Measurements from ENCODE around the gene TOR3A. TPM values are rescaled to one million over a fixed set of nuclear protein-coding genes. Genes with fewer than 3 reads are reported as not detected.

The TOR3A gene
- total RNA-seq, 1 experiment from 2014 or later = 27.0 TPM

GRCh38 chr1:179087665-179088064, 5.8 kb downstream of the TOR3A start:
- Histone ChIP-seq H3K4me1 (ENCODE audit: control insufficient read depth in 1 of 2, insufficient read depth in 2 of 2, low read length in 2 of 2) (peaks cover 0 to 11% of the 10 kb centered on the region in 2 experiments; a peak in 3 of 4 replicates), H4K20me1 (ENCODE audit: insufficient read depth) (no peaks in the 10 kb centered on the region), H3K27ac (ENCODE audit: low read depth, low read length) (no peak overlapping the region), H3K27me3 (ENCODE audit: insufficient read depth, low read length) (no peaks in the 10 kb centered on the region), H3K79me2 (ENCODE audit: insufficient read depth, low read length) (peaks cover 22% of the 10 kb centered on the region), H3K36me3 (ENCODE audit: control insufficient read depth in 1 of 2, insufficient read depth in 2 of 2, low read length in 2 of 2) (peaks cover 2 to 16% of the 10 kb centered on the region in 2 experiments; a peak in 2 of 4 replicates), H3K9me2 (ENCODE audit: insufficient read depth) (no peaks in the 10 kb centered on the region), H3K9me3 (ENCODE audit: control insufficient read depth in 1 of 2, insufficient read depth in 1 of 2, low read depth in 1 of 2, low read length in 2 of 2) (no peaks in the 10 kb centered on the region), H3K4me3 (replicated peaks in 1 of 2; ENCODE audit: low read depth in 1 of 2, low read length in 2 of 2) (no peak overlapping the region), H3K4me2 (ENCODE audit: low read length) (no peak overlapping the region), H2AFZ (ENCODE audit: low read depth, low read length, poor library complexity, severe bottlenecking) (no peak overlapping the region), H3K9ac (ENCODE audit: low read length) (no peak overlapping the region)
- POLR2A ChIA-PET = no interaction called here
- TF ChIP-seq CBX3 (IDR thresholded peaks at IDR 0.05; ENCODE audit: low read depth) = no peak
- no peak for TF ChIP-seq YY1 (IDR thresholded peaks at IDR 0.05; ENCODE audit: extremely low read depth, insufficient replicate concordance, low read depth, low read length)
- no peak for TF ChIP-seq POLR2AphosphoS5 (IDR thresholded peaks at IDR 0.05; ENCODE audit: low read depth, low read length)
- TF ChIP-seq JUND (IDR thresholded peaks at IDR 0.05) = no peak
- no peak for TF ChIP-seq ELF1 (IDR thresholded peaks at IDR 0.05; ENCODE audit: borderline replicate concordance, low read depth)
- TF ChIP-seq POLR2A (IDR thresholded peaks at IDR 0.05; ENCODE audit: borderline replicate concordance, extremely low read depth, insufficient read depth, insufficient read length) = no peak
- no peak for TF ChIP-seq EZH2phosphoT487 (IDR thresholded peaks at IDR 0.05; ENCODE audit: borderline replicate concordance)
- TF ChIP-seq RAD21 (IDR thresholded peaks at IDR 0.05; ENCODE audit: low read depth) = no peak
- no peak for TF ChIP-seq SP1 (IDR thresholded peaks at IDR 0.05; ENCODE audit: low read depth)
- TF ChIP-seq CEBPB (IDR thresholded peaks at IDR 0.05; ENCODE audit: low read depth) = no peak
- no peak for TF ChIP-seq EGR1 (IDR thresholded peaks at IDR 0.05; ENCODE audit: low read depth)
- no peak for TF ChIP-seq SRF (IDR thresholded peaks at IDR 0.05; ENCODE audit: low read depth)
- TF ChIP-seq MAX (IDR thresholded peaks at IDR 0.05) = no peak
- no peak for TF ChIP-seq ZFX (IDR thresholded peaks at IDR 0.05)
- DNase-seq (ENCODE audit: low read depth, low spot score) (no peak), ATAC-seq (no peak)
- intact Hi-C loops (cut with micrococcal nuclease) = no loop called here
- no TSS peak for BruUV-seq (replicated peaks)
- RAD21 ChIA-PET (ENCODE audit: low non-redundant PET in 1 of 2, low total read pairs in 2 of 2, uncharacterized antibody in 2 of 2, unreplicated experiment in 2 of 2) = interaction anchor here in 1 of 2 experiments (0.6 to 0.7 kb wide), 2 partner anchors 204 to 530 kb away, joined by 4 to 5 read pairs; no protein-coding TSS in a partner anchor
- CTCF ChIA-PET = no interaction called here

Measured in HCT116 (cell line).